H1 (cell line): ENCODE measurements around the gene CCNE1. TPM values are rescaled to one million over a fixed set of nuclear protein-coding genes. Genes with fewer than 3 reads are reported as not detected.

Experiments
- CTCF ChIA-PET: fragments of 300-600 bp; sonication (Branson Sonifier 250); formaldehyde crosslinking; loops from one replicate; lab custom pipeline; 2021; ENCODE audit not compliant: partially characterized antibody; lab: Charles Lee
- POLR2A ChIA-PET: fragments of 300-600 bp; sonication (Branson Sonifier 250); formaldehyde crosslinking; loops from one replicate; lab custom pipeline; 2021; ENCODE audit warnings: inconsistent platforms; ENCODE audit not compliant: partially characterized antibody; lab: Charles Lee
- DNase-seq, 2 experiments: peaks; one replicate each; pipeline versions ENCODE4 v3.0.0 to v3.0.0-alpha.2; 2010 to 2022; ENCODE audit warnings: low spot score in 2 of 2, low read depth in 1 of 2, mixed read lengths in 1 of 2
- FAIRE-seq: peaks from 2 replicates; lab custom pipeline; 2011; peaks lifted over from hg19 to GRCh38; lab: Jason Lieb, UNC
- H2AFZ ChIP-seq: 2 replicates; pipeline ENCODE4 v1.8.1; 2012; ENCODE audit warnings: low read length, inconsistent platforms
- H2AK5ac ChIP-seq: 2 replicates; pipeline ENCODE4 v1.6.1; 2013; ENCODE audit warnings: low read depth, low read length
- H2BK120ac ChIP-seq: replicated peaks from 2 replicates; pipeline ENCODE3; 2013; ENCODE audit warnings: low read depth, low read length, inconsistent platforms
- H2BK12ac ChIP-seq: 2 replicates; pipeline ENCODE4 v1.6.1; 2013; ENCODE audit warnings: low read depth, low read length
- H2BK15ac ChIP-seq: 2 replicates; pipeline ENCODE4 v1.6.1; 2013; ENCODE audit warnings: low read length
- H2BK20ac ChIP-seq: 2 replicates; pipeline ENCODE4 v1.6.1; 2013; ENCODE audit warnings: low read length
- H2BK5ac ChIP-seq: 2 replicates; pipeline ENCODE4 v1.6.1; 2013; ENCODE audit warnings: low read depth, low read length
- H3K14ac ChIP-seq: 2 replicates; pipeline ENCODE4 v1.6.1; 2013; ENCODE audit warnings: inconsistent platforms; ENCODE audit not compliant: insufficient read length
- H3K18ac ChIP-seq: 2 replicates; pipeline ENCODE4 v1.6.1; 2013; ENCODE audit warnings: low read length; ENCODE audit errors: extremely low read depth
- H3K23ac ChIP-seq: 2 replicates; pipeline ENCODE4 v1.6.1; 2013; ENCODE audit warnings: inconsistent platforms; ENCODE audit not compliant: insufficient read length
- H3K23me2 ChIP-seq: 2 replicates; pipeline ENCODE4 v1.6.1; 2013; ENCODE audit warnings: low read depth, low read length
- H3K27ac ChIP-seq: 2 replicates; pipeline ENCODE4 v1.6.1; 2011; ENCODE audit warnings: low read depth, low read length, inconsistent platforms
- H3K27me3 ChIP-seq, 4 experiments: replicated peaks in 1 of 4; 1 replicate in 1 of 4; 2 replicates in 3 of 4; pipeline versions ENCODE4 v1.6.1 to v1.8.1; 2011 to 2013; ENCODE audit warnings: low read length in 3 of 4, mild to moderate bottlenecking in 3 of 4, inconsistent platforms in 2 of 4, mixed read lengths in 2 of 4, moderate library complexity in 1 of 4; ENCODE audit not compliant: control insufficient read depth in 3 of 4, insufficient read depth in 3 of 4; ENCODE audit errors: extremely low read depth in 1 of 4
- H3K36me3 ChIP-seq, 4 experiments: 2 replicates each; pipeline versions ENCODE4 v1.6.1 to v1.8.1; 2011 to 2013; ENCODE audit warnings: mild to moderate bottlenecking in 4 of 4, low read length in 3 of 4, moderate library complexity in 2 of 4, control low read depth in 1 of 4, inconsistent platforms in 1 of 4; ENCODE audit not compliant: insufficient read depth in 4 of 4, control insufficient read depth in 2 of 4
- H3K4ac ChIP-seq: replicated peaks from 2 replicates; pipeline ENCODE3; 2013; ENCODE audit warnings: low read length, low read depth, mixed read lengths, inconsistent platforms; ENCODE audit not compliant: insufficient read length
- H3K4me1 ChIP-seq, 4 experiments: replicated peaks in 1 of 4; 1 replicate in 1 of 4; 2 replicates in 3 of 4; pipeline versions ENCODE4 v1.6.1 to v1.8.1; 2011 to 2013; ENCODE audit warnings: low read length in 3 of 4, inconsistent platforms in 2 of 4, mixed read lengths in 1 of 4; ENCODE audit not compliant: insufficient read depth in 4 of 4, control insufficient read depth in 3 of 4
- H3K4me2 ChIP-seq, 2 experiments: 2 replicates each; pipeline versions ENCODE4 v1.6.1 to v1.8.1; 2011 to 2013; ENCODE audit warnings: low read depth in 2 of 2, low read length in 2 of 2, control low read depth in 1 of 2, inconsistent platforms in 1 of 2, mild to moderate bottlenecking in 1 of 2; ENCODE audit not compliant: insufficient read depth in 1 of 2
- H3K4me3 ChIP-seq, 4 experiments: fragments of 200-600, 300-600 bp in 1 of 4; sonication (generic), shearing (Covaris generic), sonication (Bioruptor Twin) in 1 of 4; 2 replicates each; pipeline versions ENCODE4 v1.5.1 to v1.8.1; 2011 to 2016; ENCODE audit warnings: low read length in 4 of 4, low read depth in 3 of 4, control low read depth in 2 of 4, inconsistent platforms in 2 of 4, mild to moderate bottlenecking in 2 of 4, mixed read lengths in 1 of 4, moderate library complexity in 1 of 4; ENCODE audit not compliant: insufficient read depth in 2 of 4; ENCODE audit errors: extremely low read depth in 1 of 4
- H3K56ac ChIP-seq: replicated peaks from 2 replicates; pipeline ENCODE3; 2013; ENCODE audit warnings: low read depth, mild to moderate bottlenecking, mixed read lengths, low read length, inconsistent platforms; ENCODE audit not compliant: insufficient read length
- H3K79me1 ChIP-seq: 2 replicates; pipeline ENCODE4 v1.6.1; 2013; ENCODE audit warnings: low read depth, low read length, control low read depth
- H3K79me2 ChIP-seq, 2 experiments: 2 replicates each; pipeline versions ENCODE4 v1.6.1 to v1.8.1; 2012 to 2013; ENCODE audit warnings: low read length in 2 of 2, mild to moderate bottlenecking in 2 of 2, inconsistent platforms in 1 of 2; ENCODE audit not compliant: insufficient read depth in 2 of 2, control insufficient read depth in 1 of 2
- H3K9ac ChIP-seq, 4 experiments: replicated peaks in 1 of 4; 1 replicate in 1 of 4; 2 replicates in 3 of 4; pipeline versions ENCODE4 v1.6.1 to v1.8.1; 2011 to 2013; ENCODE audit warnings: low read depth in 3 of 4, low read length in 3 of 4, control low read depth in 2 of 4, mild to moderate bottlenecking in 2 of 4, moderate library complexity in 2 of 4, inconsistent platforms in 1 of 4; ENCODE audit errors: extremely low read depth in 1 of 4
- H3K9me3 ChIP-seq, 2 experiments: 2 replicates each; pipeline versions ENCODE4 v1.6.1 to v1.8.1; 2012 to 2013; ENCODE audit warnings: mild to moderate bottlenecking in 2 of 2, moderate library complexity in 2 of 2, control low read depth in 1 of 2, inconsistent platforms in 1 of 2, low read depth in 1 of 2, low read length in 1 of 2, mixed read lengths in 1 of 2; ENCODE audit not compliant: insufficient read depth in 2 of 2
- H4K20me1 ChIP-seq, 2 experiments: replicated peaks in 1 of 2; 2 replicates each; pipeline versions ENCODE3 to v1.8.1; 2011 to 2013; ENCODE audit warnings: inconsistent platforms in 2 of 2, low read length in 2 of 2, mild to moderate bottlenecking in 1 of 2; ENCODE audit not compliant: insufficient read depth in 2 of 2, control insufficient read depth in 1 of 2
- H4K5ac ChIP-seq: 2 replicates; pipeline ENCODE4 v1.6.1; 2013; ENCODE audit warnings: low read length, low read depth, mixed read lengths, inconsistent platforms; ENCODE audit not compliant: insufficient read length
- H4K8ac ChIP-seq: 2 replicates; pipeline ENCODE4 v1.8.0; 2013; ENCODE audit warnings: mild to moderate bottlenecking, moderate library complexity, low read length, inconsistent platforms; ENCODE audit not compliant: insufficient read depth; ENCODE audit errors: extremely low read depth
- H4K91ac ChIP-seq: replicated peaks from 2 replicates; pipeline ENCODE3; 2013; ENCODE audit warnings: low read length, mixed read lengths, inconsistent platforms; ENCODE audit not compliant: insufficient read length
- CHD2 ChIP-seq: IDR thresholded peaks from 2 replicates; pipeline ENCODE4 v1.6.1; 2012; ENCODE audit warnings: low read length, improper control_type of control experiment
- E2F6 ChIP-seq: IDR thresholded peaks from 2 replicates; pipeline ENCODE4 v1.6.1; 2012; ENCODE audit warnings: inconsistent platforms
- GTF2F1 ChIP-seq: IDR thresholded peaks from 2 replicates; pipeline ENCODE4 v1.6.1; 2012; ENCODE audit warnings: low read depth, low read length, improper control_type of control experiment, borderline replicate concordance
- JUND ChIP-seq: IDR thresholded peaks from 2 replicates; pipeline ENCODE4 v1.6.1; 2011; ENCODE audit warnings: mild to moderate bottlenecking, improper control_type of control experiment, low read length
- POLR2A ChIP-seq, 2 experiments: IDR thresholded peaks; 1 replicate in 1 of 2; 2 replicates in 1 of 2; pipeline ENCODE4 v1.6.1; 2011; ENCODE audit warnings: low read depth in 2 of 2, low read length in 2 of 2, mild to moderate bottlenecking in 2 of 2; ENCODE audit errors: control extremely low read depth in 1 of 2
- SIX5 ChIP-seq: IDR thresholded peaks from 2 replicates; pipeline ENCODE4 v1.6.1; 2011; ENCODE audit warnings: mild to moderate bottlenecking, low read depth, low read length
- SP1 ChIP-seq: IDR thresholded peaks from 2 replicates; pipeline ENCODE4 v1.6.1; 2011; ENCODE audit warnings: low read depth, low read length
- SP4 ChIP-seq: IDR thresholded peaks from 2 replicates; pipeline ENCODE4 v1.6.1; 2012; ENCODE audit warnings: low read length, inconsistent platforms
- TBP ChIP-seq: IDR thresholded peaks from 2 replicates; pipeline ENCODE4 v1.6.1; 2011; ENCODE audit warnings: low read depth, low read length, improper control_type of control experiment
- YY1 ChIP-seq: IDR thresholded peaks from 2 replicates; pipeline ENCODE4 v1.6.1; 2011; ENCODE audit warnings: low read depth, mild to moderate bottlenecking, low read length
- WGBS, 2 experiments: shearing (Covaris generic) in 1 of 2; methylation state at CpG; one replicate each; pipeline versions ENCODE4 v1.1.6 to v1.1.7; 2013 to 2015; ENCODE audit warnings: low lambda C conversion rate in 2 of 2, mixed read lengths in 2 of 2, inconsistent platforms in 1 of 2, low coverage in 1 of 2, missing lambda C conversion rate in 1 of 2; ENCODE audit not compliant: insufficient replicate concordance in 2 of 2, insufficient coverage in 1 of 2, insufficient read length in 1 of 2; ENCODE audit errors: extremely low coverage in 1 of 2, missing lambda C conversion rate in 1 of 2; 5-methylcytosine and 5-hydroxymethylcytosine counted together
- polyA plus RNA-seq, 7 experiments: library from polyadenylated mRNA; depleted of rRNA in 3 of 7; stranded (reverse) in 5 of 7; unstranded in 2 of 7; fragments of >200 nt in 5 of 7; fragments of 200-250 nt in 2 of 7; gene quantifications; 1 replicate in 5 of 7; 2 replicates in 1 of 7; 4 replicates in 1 of 7; pipeline versions ENCODE4 v1.2.1 to v1.2.3, GENCODE V29; 2011 to 2013; ENCODE audit warnings: missing spikeins in 2 of 7, mixed read lengths in 2 of 7
- total RNA-seq: library from RNA; stranded (reverse); fragmentation: NEBNext Ultra II Directional; extraction: Animal tissue kit (Norgen Biotek cat#: 25700); gene quantifications from 2 replicates; pipeline ENCODE4 v1.2.1, GENCODE V29; 2021
- TF ChIP-seq, protein P1 (sequence below): IDR thresholded peaks from 2 replicates; pipeline ENCODE4 v1.6.1; 2011; ENCODE audit warnings: low read length, improper control_type of control experiment

Gene CCNE1
- total and polyA plus RNA-seq, 2 of the 8 experiments (the other 6 are each of a cell fraction or from before 2014, with no cell fraction given) = 43.2 to 44.6 TPM

GRCh38 chr19:29866011-29866410, 54.2 kb downstream of the CCNE1 start:
- H4K20me1 ChIP-seq = no peaks in the 10 kb centered on the region
- FAIRE-seq = no peak
- no peak overlapping the region for H3K4me2 ChIP-seq
- TF ChIP-seq SP1 = no peak
- no peak for TF ChIP-seq POLR2A (IDR thresholded peaks at IDR 0.05; ENCODE audit: control extremely low read depth in 1 of 2, low read depth in 2 of 2, low read length in 2 of 2)
- no peak for TF ChIP-seq GTF2F1
- TF ChIP-seq SP4 = no peak
- no peak for TF ChIP-seq YY1
- no peak for TF ChIP-seq SIX5
- no peak for TF ChIP-seq CHD2
- TF ChIP-seq TBP = no peak
- no peak for TF ChIP-seq E2F6
- no peak for TF ChIP-seq JUND
- TF ChIP-seq, protein P1, sequence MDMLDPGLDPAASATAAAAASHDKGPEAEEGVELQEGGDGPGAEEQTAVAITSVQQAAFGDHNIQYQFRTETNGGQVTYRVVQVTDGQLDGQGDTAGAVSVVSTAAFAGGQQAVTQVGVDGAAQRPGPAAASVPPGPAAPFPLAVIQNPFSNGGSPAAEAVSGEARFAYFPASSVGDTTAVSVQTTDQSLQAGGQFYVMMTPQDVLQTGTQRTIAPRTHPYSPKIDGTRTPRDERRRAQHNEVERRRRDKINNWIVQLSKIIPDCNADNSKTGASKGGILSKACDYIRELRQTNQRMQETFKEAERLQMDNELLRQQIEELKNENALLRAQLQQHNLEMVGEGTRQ = no peak
- no peak overlapping the region for H2BK5ac ChIP-seq
- H2BK20ac ChIP-seq = no peak overlapping the region
- WGBS, 2 experiments = 92% methylated on average over 5 of the region's 5 CpGs; no CpG with 5 or more reads in 1 of the 2 experiments
- no peak overlapping the region for H3K18ac ChIP-seq
- no peak overlapping the region for H2AK5ac ChIP-seq
- H4K8ac ChIP-seq = peak overlapping the region; percentile 28; the same call in 1 of the 2 replicates
- H3K79me2 ChIP-seq = no peaks in the 10 kb centered on the region
- H3K56ac ChIP-seq = no peak overlapping the region
- H3K9me3 ChIP-seq = 0 out of 4 replicates have a peak, but pooled peaks cover 0 to 3% of the 10 kb centered on the region in 2 experiments
- H2BK15ac ChIP-seq = no peak overlapping the region
- CTCF ChIA-PET = interaction anchor here (1.0 kb wide), 1 partner anchor 86 kb away, joined by 4 read pairs; no protein-coding TSS in a partner anchor
- no peak overlapping the region for H3K23ac ChIP-seq
- no peaks in the 10 kb centered on the region for H3K79me1 ChIP-seq
- POLR2A ChIA-PET = no interaction called here
- no peak overlapping the region for H3K14ac ChIP-seq
- no peak overlapping the region for H4K5ac ChIP-seq
- H2AFZ ChIP-seq = no peak overlapping the region
- H3K27ac ChIP-seq = no peak overlapping the region
- no peak overlapping the region for H3K4ac ChIP-seq
- no peaks in the 10 kb centered on the region for H3K36me3 ChIP-seq
- H2BK120ac ChIP-seq = no peak overlapping the region
- peaks cover 0 to 2% (median 0%) of the 10 kb centered on the region in 4 experiments; a peak in 1 of 7 replicates for H3K27me3 ChIP-seq
- DNase-seq = no peak
- no peak overlapping the region for H2BK12ac ChIP-seq
- H4K91ac ChIP-seq = no peak overlapping the region
- no peak overlapping the region for H3K9ac ChIP-seq
- H3K23me2 ChIP-seq = no peaks in the 10 kb centered on the region
- H3K4me3 ChIP-seq = no peak overlapping the region
- no peaks in the 10 kb centered on the region for H3K4me1 ChIP-seq
